Stimulated activated CD4-positive, alpha-beta T cell treated with anti-CD3 and anti-CD28 coated beads, Interleukin-12 subunit alpha, Interleukin-12 subunit beta, amount 100 ng/mL, for 48 hours (primary cell): ENCODE data around the gene ITPKB.
"Not testable (repeated sequence)": the region's sequence is repeated elsewhere in the genome, so short reads cannot be mapped to it uniquely, and the experiment has no call there.

Experiments
- DNase-seq, 3 donors: peaks; one replicate each; pipeline ENCODE4 v3.0.0-alpha.2; 2020; ENCODE audit warnings: low read depth in 2 of 3, low spot score in 1 of 3

ITPKB gene

GRCh38 chr1:226605318-226605950, 133.6 kb downstream of the ITPKB start:
- no peak for DNase-seq

- no peak for DNase-seq
These were observed 134.3 kb downstream of the ITPKB start for GRCh38 chr1:226604560-226605317.

GRCh38 chr1:226603858-226604559, 135.1 kb downstream of the ITPKB start:
- no peak for DNase-seq

GRCh38 chr1:226603022-226603857, 135.8 kb downstream of the ITPKB start:
- DNase-seq, result no peak

GRCh38 chr1:226602186-226603021, 136.7 kb downstream of the ITPKB start:
- no peak for DNase-seq

GRCh38 chr1:226601456-226601855, 137.6 kb downstream of the ITPKB start:
- DNase-seq, result no peak

GRCh38 chr1:226600254-226600653, 138.8 kb downstream of the ITPKB start:
- no peak for DNase-seq

- no peak for DNase-seq
These were observed 139.3 kb downstream of the ITPKB start for GRCh38 chr1:226599636-226600238.

GRCh38 chr1:226598955-226599354, 140.1 kb downstream of the ITPKB start:
- not testable (repeated sequence) for DNase-seq

GRCh38 chr1:226598455-226598849, 140.6 kb downstream of the ITPKB start:
- DNase-seq, result no peak

- DNase-seq, result no peak
These were observed 141.2 kb downstream of the ITPKB start for GRCh38 chr1:226597616-226598454.

- DNase-seq, result no peak
These were observed 142.4 kb downstream of the ITPKB start for GRCh38 chr1:226596531-226597165.

- DNase-seq, result no peak
These were observed 145.5 kb downstream of the ITPKB start for GRCh38 chr1:226593541-226593940.

- DNase-seq, result no peak
These were observed 148.5 kb downstream of the ITPKB start for GRCh38 chr1:226590614-226591013.

GRCh38 chr1:226589008-226589733, 149.9 kb downstream of the ITPKB start:
- no peak for DNase-seq

- no peak for DNase-seq
These were observed 150.6 kb downstream of the ITPKB start for GRCh38 chr1:226588484-226588883.

- no peak for DNase-seq
These were observed 152.2 kb downstream of the ITPKB start for GRCh38 chr1:226586650-226587422.
